H9 (cell line): Measurements from ENCODE around the gene NODAL. TPM values are rescaled to one million over a fixed set of nuclear protein-coding genes. Genes with fewer than 3 reads are reported as not detected.

ENCODE experiments used
- DNase-seq: peaks from one replicate; pipeline ENCODE4 v3.0.0-alpha.2; 2017
- H2AFZ ChIP-seq: one replicate; pipeline ENCODE4 v1.6.1; 2013; ENCODE audit warnings: mild to moderate bottlenecking, low read length, control low read depth, moderate library complexity
- H2AK5ac ChIP-seq: 2 replicates; pipeline ENCODE4 v1.6.1; 2013; ENCODE audit warnings: low read length, control low read depth, mixed read lengths; ENCODE audit not compliant: insufficient read length
- H2BK120ac ChIP-seq: one replicate; pipeline ENCODE4 v1.6.1; 2013; ENCODE audit warnings: low read depth, mild to moderate bottlenecking, low read length, control low read depth, inconsistent platforms; ENCODE audit not compliant: poor library complexity, severe bottlenecking
- H2BK12ac ChIP-seq: 2 replicates; pipeline ENCODE4 v1.6.1; 2013; ENCODE audit warnings: low read length, control low read depth, mixed read lengths, low read depth; ENCODE audit not compliant: insufficient read length
- H2BK15ac ChIP-seq: 2 replicates; pipeline ENCODE4 v1.6.1; 2013; ENCODE audit warnings: low read depth, low read length, control low read depth
- H2BK20ac ChIP-seq: one replicate; pipeline ENCODE4 v1.6.1; 2013; ENCODE audit warnings: low read depth, mild to moderate bottlenecking, low read length, control low read depth, inconsistent platforms; ENCODE audit not compliant: poor library complexity, severe bottlenecking
- H2BK5ac ChIP-seq: 2 replicates; pipeline ENCODE4 v1.6.1; 2013; ENCODE audit warnings: low read length, control low read depth, mixed read lengths; ENCODE audit not compliant: insufficient read length
- H3K14ac ChIP-seq: 2 replicates; pipeline ENCODE4 v1.6.1; 2013; ENCODE audit warnings: low read length, control low read depth; ENCODE audit not compliant: insufficient read depth
- H3K18ac ChIP-seq: 2 replicates; pipeline ENCODE4 v1.6.1; 2013; ENCODE audit warnings: low read depth, mild to moderate bottlenecking, mixed read lengths, low read length, control low read depth; ENCODE audit not compliant: insufficient read length
- H3K23ac ChIP-seq: 2 replicates; pipeline ENCODE4 v1.6.1; 2013; ENCODE audit warnings: low read length, control low read depth, mixed read lengths, low read depth; ENCODE audit not compliant: insufficient read length
- H3K23me2 ChIP-seq: 2 replicates; pipeline ENCODE4 v1.6.1; 2013; ENCODE audit warnings: low read depth, mild to moderate bottlenecking, mixed read lengths, low read length, control low read depth; ENCODE audit not compliant: insufficient read length, poor library complexity, severe bottlenecking
- H3K27ac ChIP-seq: 2 replicates; pipeline ENCODE4 v1.5.1; 2013; ENCODE audit warnings: low read length, control low read depth, mixed read lengths, low read depth; ENCODE audit not compliant: insufficient read length
- H3K27me3 ChIP-seq: 2 replicates; pipeline ENCODE4 v1.6.1; 2013; ENCODE audit warnings: low read length, control low read depth, inconsistent platforms; ENCODE audit not compliant: insufficient read depth
- H3K4ac ChIP-seq: 2 replicates; pipeline ENCODE4 v1.6.1; 2013; ENCODE audit warnings: low read depth, mild to moderate bottlenecking, control low read depth, inconsistent platforms, low read length, moderate library complexity
- H3K4me1 ChIP-seq: 2 replicates; pipeline ENCODE4 v1.6.1; 2013; ENCODE audit warnings: low read length, control low read depth, inconsistent platforms; ENCODE audit not compliant: insufficient read depth
- H3K4me2 ChIP-seq: 2 replicates; pipeline ENCODE4 v1.6.1; 2013; ENCODE audit warnings: low read length, control low read depth, mixed read lengths; ENCODE audit not compliant: insufficient read length, insufficient read depth
- H3K56ac ChIP-seq: 2 replicates; pipeline ENCODE4 v1.6.1; 2013; ENCODE audit warnings: low read depth, mild to moderate bottlenecking, mixed read lengths, low read length, control low read depth; ENCODE audit not compliant: insufficient read length
- H3K79me1 ChIP-seq: 2 replicates; pipeline ENCODE4 v1.6.1; 2013; ENCODE audit warnings: low read depth, mild to moderate bottlenecking, moderate library complexity, low read length, control low read depth, inconsistent platforms; ENCODE audit not compliant: insufficient read depth, poor library complexity, severe bottlenecking
- H3K79me2 ChIP-seq: 2 replicates; pipeline ENCODE4 v1.6.1; 2013; ENCODE audit warnings: low read length, control low read depth, inconsistent platforms; ENCODE audit not compliant: insufficient read depth
- H3K9ac ChIP-seq: 2 replicates; pipeline ENCODE4 v1.6.1; 2013; ENCODE audit warnings: low read length, control low read depth, mixed read lengths; ENCODE audit not compliant: insufficient read length; ENCODE audit errors: extremely low read depth
- H3K9me3 ChIP-seq: one replicate; pipeline ENCODE4 v1.6.1; 2013; ENCODE audit warnings: low read depth, low read length, inconsistent platforms; ENCODE audit not compliant: control insufficient read depth
- H3T11ph ChIP-seq: one replicate; pipeline ENCODE4 v1.6.1; 2013; ENCODE audit warnings: mild to moderate bottlenecking, low read length, control low read depth, inconsistent platforms
- H4K20me1 ChIP-seq: one replicate; pipeline ENCODE4 v1.6.1; 2013; ENCODE audit not compliant: control insufficient read depth, insufficient read length, insufficient read depth
- H4K5ac ChIP-seq: 2 replicates; pipeline ENCODE4 v1.6.1; 2013; ENCODE audit warnings: low read depth, mild to moderate bottlenecking, mixed read lengths, low read length, control low read depth; ENCODE audit not compliant: insufficient read length
- H4K8ac ChIP-seq: replicated peaks from 2 replicates; pipeline ENCODE4 v1.6.1; 2013; ENCODE audit warnings: low read length, control low read depth, mixed read lengths, low read depth; ENCODE audit not compliant: insufficient read length
- H4K91ac ChIP-seq: 2 replicates; pipeline ENCODE4 v1.6.1; 2013; ENCODE audit warnings: low read depth, mild to moderate bottlenecking, moderate library complexity, mixed read lengths, low read length, control low read depth; ENCODE audit not compliant: insufficient read length
- H3K27ac Mint-ChIP-seq, 3 experiments: 2 replicates in 2 of 3; 3 replicates in 1 of 3; pipeline ENCODE4 v1.8.0; 2020 to 2021; ENCODE audit warnings: mixed read lengths in 3 of 3, mild to moderate bottlenecking in 1 of 3, moderate library complexity in 1 of 3
- H3K27me3 Mint-ChIP-seq: 2 replicates; pipeline ENCODE4 v1.8.0; 2021; ENCODE audit warnings: low read depth, mild to moderate bottlenecking, moderate library complexity, mixed read lengths
- H3K36me3 Mint-ChIP-seq, 3 experiments: 2 replicates in 2 of 3; 3 replicates in 1 of 3; pipeline ENCODE4 v1.8.0; 2020 to 2021; ENCODE audit warnings: low read depth in 3 of 3, mixed read lengths in 3 of 3; ENCODE audit not compliant: insufficient read depth in 1 of 3
- H3K4me1 Mint-ChIP-seq, 2 experiments: 2 replicates each; pipeline ENCODE4 v1.8.0; 2020; ENCODE audit warnings: mixed read lengths in 2 of 2
- H3K4me3 Mint-ChIP-seq, 2 experiments: 2 replicates in 1 of 2; 3 replicates in 1 of 2; pipeline ENCODE4 v1.8.0; 2020 to 2021; ENCODE audit warnings: mild to moderate bottlenecking in 2 of 2, mixed read lengths in 2 of 2, moderate library complexity in 1 of 2
- H3K9me3 Mint-ChIP-seq, 2 experiments: 2 replicates in 1 of 2; 3 replicates in 1 of 2; pipeline ENCODE4 v1.8.0; 2020; ENCODE audit warnings: mild to moderate bottlenecking in 2 of 2, mixed read lengths in 2 of 2, moderate library complexity in 1 of 2
- WGBS: extraction: QIAGEN DNeasy Blood & Tissue Kit; methylation state at CpG from one replicate; pipeline ENCODE4 v1.1.7; 2013; ENCODE audit warnings: missing lambda C conversion rate, low lambda C conversion rate, mixed read lengths; ENCODE audit not compliant: insufficient read length; ENCODE audit errors: extremely low coverage; 5-methylcytosine and 5-hydroxymethylcytosine counted together
- total RNA-seq: library from RNA; stranded (reverse); gene quantifications from 2 replicates; pipeline ENCODE4 v1.2.1, GENCODE V29; 2021
- TF ChIP-seq, protein P1 (sequence below): fragments of 200-600 bp; sonication (generic); conservative IDR thresholded peaks from 3 replicates; pipeline ENCODE4 v1.8.0; 2021; ENCODE audit warnings: antibody characterized with exemption, mild to moderate bottlenecking

The NODAL gene
- total RNA-seq, 1 experiment from 2014 or later: 80.7 TPM

DNA sequence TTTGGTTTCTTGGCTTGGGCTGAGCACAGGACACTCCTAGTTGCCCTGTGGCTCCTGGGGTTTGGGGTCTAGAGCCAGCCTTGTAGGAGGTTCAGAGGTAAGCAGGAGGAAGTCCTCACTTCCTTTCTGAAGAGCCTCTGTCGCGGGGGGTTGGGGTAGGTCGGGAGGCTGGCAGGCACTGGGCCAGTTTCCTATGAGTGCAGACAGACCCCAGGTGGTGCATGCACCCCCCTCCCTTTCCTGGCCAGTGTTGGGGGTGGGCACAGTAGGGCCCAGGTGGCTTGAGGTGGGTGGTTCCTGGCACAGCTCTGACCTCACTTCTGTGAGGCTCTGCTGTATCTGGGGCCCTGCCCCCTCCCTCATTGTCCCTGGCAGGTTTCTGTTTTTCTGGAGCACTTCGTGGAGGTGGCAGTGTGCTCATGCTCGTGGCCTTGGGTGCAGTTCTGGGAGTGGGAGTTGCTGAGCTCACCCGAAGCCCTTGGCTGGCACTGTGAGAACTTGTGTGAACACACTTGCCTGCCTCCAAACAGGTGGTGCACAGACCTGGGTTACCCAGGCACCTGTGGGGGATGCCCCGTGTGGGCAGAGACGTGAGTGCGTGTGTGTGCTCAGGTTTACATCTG is 38.9 kb upstream of the NODAL start:
- Histone ChIP-seq H2BK12ac (no peak overlapping the region), H3K4me1 (peaks cover 12% of the 10 kb centered on the region), H4K20me1 (no peaks in the 10 kb centered on the region), H3K56ac (no peak overlapping the region), H3K4ac (no peak overlapping the region), H2AFZ (no peak overlapping the region), H2BK120ac (no peak overlapping the region), H2BK5ac (no peak overlapping the region), H3K18ac (no peak overlapping the region), H3K23ac (no peak overlapping the region), H3K27me3 (no peaks in the 10 kb centered on the region), H2BK20ac (no peak overlapping the region), H3K4me2 (peak overlapping the region; percentile 61), H3T11ph (no peak overlapping the region), H3K23me2 (peaks cover 14% of the 10 kb centered on the region), H3K9ac (no peak overlapping the region), H3K79me2 (peaks cover 2% of the 10 kb centered on the region; the same call in 1 of the 2 replicates), H2AK5ac (no peak overlapping the region), H3K27ac (no peak overlapping the region), H2BK15ac (no peak overlapping the region), H3K79me1 (peaks cover 2% of the 10 kb centered on the region), H3K9me3 (no peaks in the 10 kb centered on the region), H4K91ac (no peak overlapping the region), H4K8ac (no peak overlapping the region), H3K14ac (no peak overlapping the region), H4K5ac (no peak overlapping the region)
- Mint-ChIP-seq H3K4me1 (peaks cover 37 to 44% of the 10 kb centered on the region in 2 experiments), H3K27ac (peak overlapping the region in 2 of 3 experiments; percentile 27 to 34; a peak in 1 of 7 replicates), H3K4me3 (peak overlapping the region; percentile 78 to 87), H3K9me3 (no peaks in the 10 kb centered on the region), H3K27me3 (peaks cover under 1% of the 10 kb centered on the region), H3K36me3 (peaks cover 0 to 3% (median 0%) of the 10 kb centered on the region in 3 experiments; a peak in 1 of 7 replicates)
- no CpG with 5 or more reads among the region's 9 CpGs for WGBS
- TF ChIP-seq, protein P1, sequence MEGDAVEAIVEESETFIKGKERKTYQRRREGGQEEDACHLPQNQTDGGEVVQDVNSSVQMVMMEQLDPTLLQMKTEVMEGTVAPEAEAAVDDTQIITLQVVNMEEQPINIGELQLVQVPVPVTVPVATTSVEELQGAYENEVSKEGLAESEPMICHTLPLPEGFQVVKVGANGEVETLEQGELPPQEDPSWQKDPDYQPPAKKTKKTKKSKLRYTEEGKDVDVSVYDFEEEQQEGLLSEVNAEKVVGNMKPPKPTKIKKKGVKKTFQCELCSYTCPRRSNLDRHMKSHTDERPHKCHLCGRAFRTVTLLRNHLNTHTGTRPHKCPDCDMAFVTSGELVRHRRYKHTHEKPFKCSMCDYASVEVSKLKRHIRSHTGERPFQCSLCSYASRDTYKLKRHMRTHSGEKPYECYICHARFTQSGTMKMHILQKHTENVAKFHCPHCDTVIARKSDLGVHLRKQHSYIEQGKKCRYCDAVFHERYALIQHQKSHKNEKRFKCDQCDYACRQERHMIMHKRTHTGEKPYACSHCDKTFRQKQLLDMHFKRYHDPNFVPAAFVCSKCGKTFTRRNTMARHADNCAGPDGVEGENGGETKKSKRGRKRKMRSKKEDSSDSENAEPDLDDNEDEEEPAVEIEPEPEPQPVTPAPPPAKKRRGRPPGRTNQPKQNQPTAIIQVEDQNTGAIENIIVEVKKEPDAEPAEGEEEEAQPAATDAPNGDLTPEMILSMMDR: no peak
- no peak for DNase-seq
